ENCODE measurements around the gene PPP4R4. TPM values are rescaled to one million over a fixed set of nuclear protein-coding genes. Genes with fewer than 3 reads are reported as not detected.

PPP4R4 gene
- total RNA-seq, 3 donors from 2014 or later (not counting 1 experiment from before 2014, with no cell fraction given) = 0.52 to 0.58 TPM; not detected in 1

DNA sequence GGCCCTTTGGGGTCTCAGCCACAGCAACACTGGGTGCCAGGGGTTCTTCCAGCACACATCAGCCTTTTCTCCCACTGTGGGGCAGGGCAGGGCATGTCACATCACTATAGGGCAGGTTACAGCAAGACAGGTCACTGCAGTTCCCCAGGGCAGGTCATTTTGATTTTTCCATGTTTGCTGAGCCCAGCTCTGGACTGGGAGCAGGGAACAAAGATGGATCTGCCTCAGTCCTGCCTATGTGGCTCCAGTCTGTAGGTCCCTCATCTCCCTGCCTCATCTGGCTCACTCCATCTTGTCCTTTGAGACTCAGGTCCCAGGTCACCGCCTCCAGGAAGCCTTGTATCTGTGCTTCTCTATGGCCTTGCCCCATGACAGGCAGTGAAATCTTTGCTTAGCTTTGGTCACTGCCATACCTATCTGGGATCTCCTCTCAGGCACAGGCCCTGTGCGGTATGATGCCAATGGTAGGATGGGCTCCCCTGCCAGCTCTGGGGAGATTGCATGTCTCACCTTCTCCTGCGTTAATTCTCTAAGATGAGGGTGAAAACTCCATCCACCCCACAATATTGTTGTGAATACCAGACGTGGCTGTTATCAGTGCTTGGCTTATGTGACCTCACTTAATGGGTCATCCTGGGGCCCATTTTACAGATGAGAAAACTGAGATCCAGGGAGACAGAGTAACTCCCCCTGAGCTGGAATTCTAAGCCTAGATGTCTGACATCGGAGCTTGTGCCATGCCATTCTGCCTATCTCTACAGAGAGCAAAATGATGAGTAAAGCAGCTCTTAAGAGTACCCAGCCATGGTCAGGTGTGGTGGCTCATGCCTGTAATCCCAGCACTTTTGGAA is 147.5 kb downstream of the PPP4R4 start:
- peaks cover 8 to 10% of the 10 kb centered on the region in 2 donors for H3K27me3 Mint-ChIP-seq (ENCODE audit: low read depth in 2 of 2)
- H3K9me3 ChIP-seq (ENCODE audit: control insufficient read depth, insufficient read depth, low read length) = no peaks in the 10 kb centered on the region
- H3K4me3 Mint-ChIP-seq = no peak overlapping the region
- 82% methylated on average over 5 of the region's 5 CpGs for WGBS (ENCODE audit: insufficient coverage)
- no peak overlapping the region for H3K27ac ChIP-seq (ENCODE audit: low read length)
- no peaks in the 10 kb centered on the region for H3K4me1 ChIP-seq (ENCODE audit: control insufficient read depth, insufficient read depth, low read length)
- DNase-seq (no peak), ATAC-seq (no peak)
- no peak overlapping the region for H3K27ac Mint-ChIP-seq
- no peaks in the 10 kb centered on the region for H3K36me3 ChIP-seq (ENCODE audit: control insufficient read depth, insufficient read depth, low read length)
- intact Hi-C loops (cut with micrococcal nuclease) = no loop called here
- no peaks in the 10 kb centered on the region for H3K36me3 Mint-ChIP-seq
- TF ChIP-seq CTCF (IDR thresholded peaks at IDR 0.05) = no peak
- no peaks in the 10 kb centered on the region for H3K9me3 Mint-ChIP-seq
- no peak overlapping the region for H3K4me3 ChIP-seq (ENCODE audit: low read length)
- no peaks in the 10 kb centered on the region for H3K27me3 ChIP-seq (ENCODE audit: control insufficient read depth, insufficient read depth, low read length)
- H3K4me1 Mint-ChIP-seq = peaks cover 0 to 5% of the 10 kb centered on the region in 2 donors

GRCh38 chr14:94322648-94323570 is 148.8 kb downstream of the PPP4R4 start, which contains the start of gene SERPINA6:
TSS of gene SERPINA6 (minus strand) at chr14:94323336. CDS start at chr14:94314648, 8,688 bp downstream.
- H3K27ac ChIP-seq (ENCODE audit: low read length) = no peak within 1 kb of the TSS
- no peak within 1 kb of the TSS for H3K4me3 ChIP-seq (ENCODE audit: low read length)
- H3K36me3 Mint-ChIP-seq = no peaks in the 10 kb centered on the region
- no peaks in the 10 kb centered on the region for H3K9me3 ChIP-seq (ENCODE audit: control insufficient read depth, insufficient read depth, low read length)
- H3K4me1 ChIP-seq (ENCODE audit: control insufficient read depth, insufficient read depth, low read length) = no peaks in the 10 kb centered on the region
- DNase-seq = no peak
- 76% methylated on average over 15 of the region's 15 CpGs for WGBS (ENCODE audit: insufficient coverage)
- no peak within 1 kb of the TSS for H3K4me3 Mint-ChIP-seq
- peaks cover under 1 to 11% of the 10 kb centered on the region in 2 donors for H3K27me3 Mint-ChIP-seq (ENCODE audit: low read depth in 2 of 2)
- H3K27me3 ChIP-seq (ENCODE audit: control insufficient read depth, insufficient read depth, low read length) = no peaks in the 10 kb centered on the region
- H3K27ac Mint-ChIP-seq = no peak within 1 kb of the TSS
- intact Hi-C loops (cut with micrococcal nuclease) = no loop called here
- H3K4me1 Mint-ChIP-seq = peaks cover 0 to 5% of the 10 kb centered on the region in 2 donors
- no peaks in the 10 kb centered on the region for H3K36me3 ChIP-seq (ENCODE audit: control insufficient read depth, insufficient read depth, low read length)
- ATAC-seq = no peak
- no peaks in the 10 kb centered on the region for H3K9me3 Mint-ChIP-seq
- no peak for TF ChIP-seq CTCF (IDR thresholded peaks at IDR 0.05)

- intact Hi-C loops (cut with micrococcal nuclease) = no loop called here
- Histone ChIP-seq H3K27me3 (ENCODE audit: control insufficient read depth, insufficient read depth, low read length) (no peaks in the 10 kb centered on the region), H3K36me3 (ENCODE audit: control insufficient read depth, insufficient read depth, low read length) (no peaks in the 10 kb centered on the region), H3K9me3 (ENCODE audit: control insufficient read depth, insufficient read depth, low read length) (no peaks in the 10 kb centered on the region), H3K4me3 (ENCODE audit: low read length) (no peak overlapping the region), H3K4me1 (ENCODE audit: control insufficient read depth, insufficient read depth, low read length) (no peaks in the 10 kb centered on the region), H3K27ac (ENCODE audit: low read length) (no peak overlapping the region)
- WGBS (ENCODE audit: insufficient coverage) = 77% methylated on average over 2 of the region's 2 CpGs
- no peak for DNase-seq
- Mint-ChIP-seq H3K27ac (no peak overlapping the region), H3K36me3 (no peaks in the 10 kb centered on the region), H3K4me3 (no peak overlapping the region), H3K9me3 (no peaks in the 10 kb centered on the region), H3K4me1 (no peaks in the 10 kb centered on the region), H3K27me3 (ENCODE audit: low read depth in 2 of 2) (peaks cover 6 to 8% of the 10 kb centered on the region in 2 donors)
- no peak for TF ChIP-seq CTCF (IDR thresholded peaks at IDR 0.05)
- no peak for ATAC-seq
These were observed 154.1 kb downstream of the PPP4R4 start for GRCh38 chr14:94328196-94328595.

Other genes starting within 250 kb of the PPP4R4 start
- not detected for gene FAM181A, start 247.0 kb upstream of the PPP4R4 start, total RNA-seq
- gene ASB2, start 197.8 kb upstream of the PPP4R4 start, total RNA-seq = 1 to 10 TPM; 3.7 to 7.2 (median 4.8) TPM
- gene CCDC197, start 177.0 kb upstream of the PPP4R4 start, total RNA-seq = not detected
- gene OTUB2, start 148.0 kb upstream of the PPP4R4 start, total RNA-seq = under 1 TPM in 2 of 3 donors, not detected in 1; 0.09 to 0.13 TPM
- 100 to 1,000 TPM; 250 to 357 (median 296) TPM for gene DDX24, start 93.1 kb upstream of the PPP4R4 start, total RNA-seq
- gene IFI27L1, start 93.0 kb upstream of the PPP4R4 start, total RNA-seq = 10 to 100 TPM; 10.1 to 15.1 (median 12.1) TPM
- gene IFI27, start 63.6 kb upstream of the PPP4R4 start, total RNA-seq = 1 to 10 TPM in 1 of 3 donors, under 1 TPM in 2; 0.47 to 1.3 (median 0.52) TPM
- 10 to 100 TPM; 36.3 to 55.1 (median 39.8) TPM for gene IFI27L2, start 44.7 kb upstream of the PPP4R4 start, total RNA-seq
- not detected for gene SERPINA10, start 118.9 kb downstream of the PPP4R4 start, total RNA-seq
- not detected for gene SERPINA6, start 149.0 kb downstream of the PPP4R4 start, total RNA-seq
- gene SERPINA2, start 192.4 kb downstream of the PPP4R4 start, total RNA-seq = not detected
- 10 to 100 TPM; 12.7 to 65.3 (median 48.3) TPM for gene SERPINA1, start 214.3 kb downstream of the PPP4R4 start, total RNA-seq